ENCODE measurements around the gene ADAMTSL2.

DNA sequence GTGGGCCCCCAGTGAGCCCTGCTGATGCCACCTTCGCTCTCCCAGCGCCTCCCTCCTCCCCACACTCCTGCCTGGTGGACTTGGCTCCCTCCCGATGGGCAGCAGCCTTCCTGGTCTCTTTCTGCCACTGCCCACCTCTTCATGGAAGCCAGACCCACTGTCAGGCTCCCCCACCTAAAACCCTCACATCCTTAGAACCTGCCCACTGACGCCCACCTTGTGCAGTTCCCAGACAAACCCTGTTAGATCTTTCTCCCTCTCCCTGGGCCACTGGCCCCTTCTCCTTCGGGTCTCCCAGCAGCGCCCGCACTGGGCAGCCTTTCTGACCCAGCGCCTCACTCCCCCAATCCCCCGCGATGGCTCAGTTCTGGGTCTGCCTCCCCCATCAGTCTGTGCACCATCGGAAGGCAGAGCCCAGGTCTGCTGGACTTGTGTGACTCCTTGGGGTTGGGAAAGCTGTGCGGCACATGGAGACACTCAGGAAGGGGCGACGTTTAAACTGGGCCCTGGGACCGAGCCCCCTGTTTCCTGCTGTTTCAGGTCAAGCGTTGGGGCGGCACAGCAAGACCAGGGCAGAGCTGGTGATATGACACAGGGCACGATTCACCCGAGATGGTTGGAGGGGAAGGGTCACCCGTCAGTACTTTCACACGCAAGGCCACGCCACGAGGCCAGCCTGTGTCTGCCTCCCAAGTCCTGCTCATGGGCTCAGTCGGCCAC is 27.1 kb upstream of the ADAMTSL2 start:
- TF ChIP-seq CTCF (conservative IDR thresholded peaks at IDR 0.05 in 1 of 2, IDR thresholded peaks at IDR 0.05 in 1 of 2; ENCODE audit: low read depth in 1 of 2, low read length in 2 of 2) = no peak
- no peak for TF ChIP-seq EZH2 (IDR thresholded peaks at IDR 0.05; ENCODE audit: low read length, missing control alignments)
